Measurements from ENCODE around the gene HOXA3. TPM values are rescaled to one million over a fixed set of nuclear protein-coding genes. Genes with fewer than 3 reads are reported as not detected.

Gene HOXA3
- total RNA-seq, 1 experiment from 2014 or later: 9.2 TPM

- 0 out of 2 replicates have a peak, but pooled peaks have one; percentile 26 for TF ChIP-seq SIN3A (IDR thresholded peaks at IDR 0.05; ENCODE audit: low read depth)
- TF ChIP-seq ZNF274 (IDR thresholded peaks at IDR 0.05; ENCODE audit: low read depth, low read length): no peak
- no peak for TF ChIP-seq CEBPB (IDR thresholded peaks at IDR 0.05; ENCODE audit: low read depth)
- no peak for TF ChIP-seq POLR2A (IDR thresholded peaks at IDR 0.05; ENCODE audit: borderline replicate concordance, extremely low read depth, insufficient read depth, insufficient read length)
- no peak for TF ChIP-seq EGR1 (IDR thresholded peaks at IDR 0.05; ENCODE audit: low read depth)
- TF ChIP-seq YY1 (IDR thresholded peaks at IDR 0.05; ENCODE audit: extremely low read depth, insufficient replicate concordance, low read depth, low read length): no peak
- TF ChIP-seq ZBTB33 (IDR thresholded peaks at IDR 0.05; ENCODE audit: extremely low read depth, insufficient replicate concordance, low read length): no peak
- TF ChIP-seq ZFX (IDR thresholded peaks at IDR 0.05): peak; percentile 70; the same call in 1 of the 2 replicates
- TF ChIP-seq EZH2 (IDR thresholded peaks at IDR 0.05): no peak
- no peak for TF ChIP-seq JUND (IDR thresholded peaks at IDR 0.05)
- peak; percentile 38; the same call in 1 of the 2 replicates for TF ChIP-seq SP1 (IDR thresholded peaks at IDR 0.05; ENCODE audit: low read depth)
- TF ChIP-seq CTCF (IDR thresholded peaks at IDR 0.05 in 2 of 3, conservative IDR thresholded peaks at IDR 0.05 in 1 of 3; ENCODE audit: borderline replicate concordance in 1 of 3, insufficient read depth in 1 of 3, low read depth in 2 of 3, low read length in 2 of 3): no peak
These were observed 39.1 kb downstream of the HOXA3 start (continued) for GRCh38 chr7:27112955-27113949.

All from HCT116 (cell line).